Activated B cell treated with CpG ODN at 0.5 μM for 24 hours (primary cell): Measurements from ENCODE around the gene PWWP2B. TPM values are rescaled to one million over a fixed set of nuclear protein-coding genes. Genes with fewer than 3 reads are reported as not detected.
A peak's percentile ranks its signal among the peaks of the same experiment; 100 is the strongest.

Source experiments
- ATAC-seq: fragments of 200-7000 bp; cut with Tn5 transposase; one replicate; pipeline ENCODE4 v1.10.0; 2021; ENCODE audit warnings: low read depth, mild to moderate bottlenecking, moderate library complexity
- CTCF ChIA-PET: fragments of 350-600 bp; sonication (Branson Sonifier 250); formaldehyde crosslinking; loops from one replicate; lab custom pipeline; 2021; ENCODE audit warnings: antibody characterized with exemption; lab: Charles Lee
- POLR2A ChIA-PET: fragments of 350-600 bp; sonication (Branson Sonifier 250); formaldehyde crosslinking; loops from one replicate; lab custom pipeline; 2021; ENCODE audit warnings: antibody characterized with exemption; lab: Charles Lee
- DNase-seq: peaks from one replicate; pipeline ENCODE4 v3.0.0; 2022
- H3K27ac Mint-ChIP-seq: one replicate; pipeline ENCODE4 v1.8.0; 2020; ENCODE audit warnings: mixed read lengths
- H3K27me3 Mint-ChIP-seq: one replicate; pipeline ENCODE4 v1.8.0; 2021; ENCODE audit warnings: mixed read lengths
- H3K36me3 Mint-ChIP-seq: one replicate; pipeline ENCODE4 v1.8.0; 2021; ENCODE audit warnings: low read depth, mixed read lengths
- H3K4me1 Mint-ChIP-seq: one replicate; pipeline ENCODE4 v1.8.0; 2021; ENCODE audit warnings: mixed read lengths
- H3K4me3 Mint-ChIP-seq: one replicate; pipeline ENCODE4 v1.8.0; 2020; ENCODE audit warnings: mild to moderate bottlenecking, mixed read lengths
- H3K9me3 Mint-ChIP-seq: one replicate; pipeline ENCODE4 v1.8.0; 2020; ENCODE audit warnings: mixed read lengths
- intact Hi-C: fragments of 100-400 bp; cut with micrococcal nuclease; formaldehyde crosslinking; loops from one replicate; pipeline ENCODE4 v1.15.1; 2024
- total RNA-seq: library from RNA; stranded (reverse); gene quantifications from 2 replicates; pipeline ENCODE4 v1.2.3, GENCODE V29; 2022
- TF ChIP-seq, protein P1 (sequence below): fragments of 200-600 bp; IDR thresholded peaks from one replicate; pipeline ENCODE4 v1.8.0; 2022; ENCODE audit warnings: antibody characterized with exemption, mild to moderate bottlenecking

PWWP2B gene
- total RNA-seq, 1 donor from 2014 or later: 13.4 TPM

DNA sequence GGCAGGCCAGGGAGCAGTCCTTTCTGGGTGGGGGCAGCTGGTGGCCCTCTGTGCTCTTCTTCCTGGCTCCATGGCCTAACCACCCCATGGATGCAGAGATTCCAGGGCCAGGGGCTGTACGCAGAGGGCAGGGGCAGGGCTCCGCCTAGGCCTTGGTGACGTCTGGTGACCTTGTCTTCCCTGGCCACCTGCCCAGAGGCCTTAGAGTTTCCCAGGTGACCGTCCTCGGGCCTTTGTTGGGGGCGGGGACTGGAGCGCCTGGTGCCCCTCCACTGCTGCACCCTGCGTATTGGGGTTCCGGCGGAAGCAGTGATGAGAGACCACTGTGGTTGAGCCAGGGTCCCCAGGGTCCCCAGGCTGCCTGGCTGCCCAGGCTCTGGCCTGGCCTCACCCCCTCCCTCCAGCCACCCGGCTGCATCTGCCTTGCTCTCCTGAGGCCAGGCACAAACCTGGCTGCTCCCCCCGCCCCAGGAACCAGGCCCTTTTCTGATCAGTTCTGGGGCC, 10.3 kb downstream of the PWWP2B start:
- Mint-ChIP-seq H3K36me3 (peaks cover 31% of the 10 kb centered on the region), H3K4me3 (peak overlapping the region; percentile 19), H3K27ac (peak overlapping the region; percentile 35), H3K4me1 (peaks cover 32% of the 10 kb centered on the region), H3K27me3 (no peaks in the 10 kb centered on the region), H3K9me3 (no peaks in the 10 kb centered on the region)
- TF ChIP-seq, protein P1, sequence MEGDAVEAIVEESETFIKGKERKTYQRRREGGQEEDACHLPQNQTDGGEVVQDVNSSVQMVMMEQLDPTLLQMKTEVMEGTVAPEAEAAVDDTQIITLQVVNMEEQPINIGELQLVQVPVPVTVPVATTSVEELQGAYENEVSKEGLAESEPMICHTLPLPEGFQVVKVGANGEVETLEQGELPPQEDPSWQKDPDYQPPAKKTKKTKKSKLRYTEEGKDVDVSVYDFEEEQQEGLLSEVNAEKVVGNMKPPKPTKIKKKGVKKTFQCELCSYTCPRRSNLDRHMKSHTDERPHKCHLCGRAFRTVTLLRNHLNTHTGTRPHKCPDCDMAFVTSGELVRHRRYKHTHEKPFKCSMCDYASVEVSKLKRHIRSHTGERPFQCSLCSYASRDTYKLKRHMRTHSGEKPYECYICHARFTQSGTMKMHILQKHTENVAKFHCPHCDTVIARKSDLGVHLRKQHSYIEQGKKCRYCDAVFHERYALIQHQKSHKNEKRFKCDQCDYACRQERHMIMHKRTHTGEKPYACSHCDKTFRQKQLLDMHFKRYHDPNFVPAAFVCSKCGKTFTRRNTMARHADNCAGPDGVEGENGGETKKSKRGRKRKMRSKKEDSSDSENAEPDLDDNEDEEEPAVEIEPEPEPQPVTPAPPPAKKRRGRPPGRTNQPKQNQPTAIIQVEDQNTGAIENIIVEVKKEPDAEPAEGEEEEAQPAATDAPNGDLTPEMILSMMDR: no peak
- ChIA-PET POLR2A (interaction anchor here (0.6 to 0.9 kb wide), 2 partner anchors 14 to 39 kb away, joined by 3 read pairs; no protein-coding TSS in a partner anchor), CTCF (interaction anchor here (1.4 kb wide), 1 partner anchor 14 kb away, joined by 3 read pairs; no protein-coding TSS in a partner anchor)
- DNase-seq (no peak), ATAC-seq (peak; percentile 43)
- intact Hi-C loops: no loop called here

DNA sequence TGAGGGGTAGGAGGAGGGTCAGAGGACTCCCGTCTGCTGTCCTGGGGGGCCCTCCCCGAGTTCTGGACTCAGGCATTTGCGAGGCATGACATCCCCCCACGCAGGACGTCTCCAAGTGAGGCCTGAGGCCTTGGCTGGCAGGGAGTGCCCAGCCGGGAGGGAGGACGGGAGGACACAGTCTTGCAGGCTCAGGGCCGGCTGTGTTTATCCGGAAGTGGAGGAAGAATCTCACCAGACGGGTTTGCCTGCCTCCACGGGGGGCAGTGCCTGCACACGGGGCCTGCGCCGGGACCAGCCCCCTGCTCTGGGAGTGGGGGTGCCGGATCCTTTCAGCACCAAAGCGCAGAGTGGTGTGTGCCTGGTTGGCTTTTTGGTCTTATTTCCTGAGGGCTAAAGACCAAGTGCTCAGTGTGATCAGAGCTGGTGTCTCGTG, 10.9 kb downstream of the PWWP2B start:
- intact Hi-C loops: no loop called here
- H3K4me3 Mint-ChIP-seq: peak overlapping the region; percentile 19
- ChIA-PET POLR2A (no interaction called here), CTCF (interaction anchor here (1.4 kb wide), 1 partner anchor 14 kb away, joined by 3 read pairs; no protein-coding TSS in a partner anchor)
- TF ChIP-seq, protein P1: no peak
- ATAC-seq (peak; percentile 53), DNase-seq (no peak)
- no peaks in the 10 kb centered on the region for H3K9me3 Mint-ChIP-seq
- H3K27ac Mint-ChIP-seq: peak overlapping the region; percentile 35
- peaks cover 35% of the 10 kb centered on the region for H3K4me1 Mint-ChIP-seq
- no peaks in the 10 kb centered on the region for H3K27me3 Mint-ChIP-seq
- peaks cover 31% of the 10 kb centered on the region for H3K36me3 Mint-ChIP-seq

DNA sequence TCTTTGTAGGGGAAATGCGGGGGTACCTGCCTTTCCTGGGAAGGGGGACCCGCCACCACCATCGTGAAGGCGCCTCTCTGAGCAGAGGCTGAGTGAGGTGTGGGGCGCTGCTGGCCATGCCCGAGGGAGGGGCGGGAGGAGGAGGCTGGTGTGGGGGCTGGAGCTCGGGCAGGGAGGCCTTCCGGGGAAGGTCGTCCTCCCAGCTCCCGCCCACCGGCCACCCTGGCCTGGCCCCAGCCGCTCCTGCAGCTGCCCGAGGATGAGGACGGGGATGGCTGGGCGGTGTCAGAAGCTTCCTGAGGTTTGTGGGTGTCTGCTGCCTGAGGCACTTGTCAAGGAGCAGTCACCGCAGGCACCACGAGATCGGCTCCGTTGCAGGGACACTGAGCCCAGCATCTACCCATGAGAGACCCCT, 11.4 kb downstream of the PWWP2B start:
- ChIA-PET CTCF (interaction anchor here (1.4 kb wide), 1 partner anchor 13 kb away, joined by 3 read pairs; no protein-coding TSS in a partner anchor), POLR2A (no interaction called here)
- DNase-seq (no peak), ATAC-seq (no peak)
- no peaks in the 10 kb centered on the region for H3K27me3 Mint-ChIP-seq
- intact Hi-C loops: no loop called here
- H3K4me3 Mint-ChIP-seq: no peak overlapping the region
- TF ChIP-seq, protein P1: no peak
- peak overlapping the region; percentile 30 for H3K27ac Mint-ChIP-seq
- H3K4me1 Mint-ChIP-seq: peaks cover 31% of the 10 kb centered on the region
- H3K36me3 Mint-ChIP-seq: peaks cover 30% of the 10 kb centered on the region
- no peaks in the 10 kb centered on the region for H3K9me3 Mint-ChIP-seq

DNA sequence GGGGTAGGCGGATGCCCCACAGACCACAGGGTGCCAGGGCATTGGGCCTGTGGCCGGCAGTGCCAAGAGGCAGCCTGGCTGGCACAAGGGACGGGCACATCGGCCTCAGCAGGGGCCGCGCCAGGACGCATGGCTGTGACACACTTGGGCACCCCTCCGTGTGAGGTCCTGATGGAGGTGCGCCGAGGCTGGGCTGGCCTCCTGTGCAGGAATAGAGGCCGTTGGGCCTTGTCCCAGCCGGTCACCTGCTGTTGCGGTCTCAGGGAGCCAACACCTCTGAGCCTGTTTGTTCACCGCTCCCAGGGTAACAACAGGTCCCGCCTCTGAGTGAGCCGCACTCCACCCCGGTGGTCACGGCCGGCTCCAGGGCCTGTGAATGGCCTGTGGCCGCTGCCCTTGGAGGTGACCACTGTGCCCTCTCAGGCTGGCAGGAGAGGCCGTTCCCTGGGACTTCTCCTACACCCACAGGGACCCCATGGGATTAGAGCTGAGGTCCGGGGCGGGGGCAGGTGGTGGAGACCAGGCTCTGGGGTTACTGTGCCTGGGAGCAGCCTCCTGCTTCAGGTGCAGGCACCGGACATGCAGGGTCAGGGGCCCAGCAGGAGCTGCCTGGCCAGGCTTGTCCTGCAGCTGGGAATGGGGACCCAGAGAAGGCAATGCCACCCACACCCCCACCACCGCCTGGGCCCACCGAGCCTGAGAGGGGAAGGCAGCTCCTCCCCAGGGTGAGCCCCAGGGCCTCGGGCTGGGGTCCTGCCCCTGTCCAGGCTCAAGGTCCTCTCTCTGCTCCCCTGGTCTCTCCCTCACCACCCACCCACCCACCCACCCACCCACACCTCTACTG, 12.0 kb downstream of the PWWP2B start:
- Mint-ChIP-seq H3K27me3 (no peaks in the 10 kb centered on the region), H3K4me1 (peaks cover 31% of the 10 kb centered on the region), H3K27ac (no peak overlapping the region), H3K36me3 (peaks cover 29% of the 10 kb centered on the region), H3K4me3 (no peak overlapping the region), H3K9me3 (no peaks in the 10 kb centered on the region)
- intact Hi-C loops: no loop called here
- ATAC-seq (no peak), DNase-seq (no peak)
- TF ChIP-seq, protein P1: no peak
- ChIA-PET CTCF (no interaction called here), POLR2A (no interaction called here)

DNA sequence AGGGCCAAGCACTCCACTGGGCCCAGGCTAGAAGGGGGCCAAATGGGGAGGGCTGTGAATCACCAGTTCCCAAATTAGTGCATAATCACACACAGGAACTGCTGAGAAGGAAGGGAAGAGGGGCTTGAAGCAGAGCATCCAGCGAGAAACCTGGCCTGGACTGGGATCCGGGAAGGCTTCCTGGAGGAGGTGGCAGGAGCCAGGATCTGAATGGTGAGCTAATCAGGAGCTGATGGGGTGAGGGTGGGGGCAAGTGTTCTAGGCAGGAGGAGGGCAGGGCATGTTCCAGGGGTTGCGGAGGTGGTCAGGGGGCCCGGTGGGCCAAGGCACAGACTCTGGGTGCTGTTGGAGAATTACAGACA, 12.6 kb downstream of the PWWP2B start:
- Mint-ChIP-seq H3K4me3 (no peak overlapping the region), H3K4me1 (peaks cover 31% of the 10 kb centered on the region), H3K36me3 (peaks cover 29% of the 10 kb centered on the region), H3K27me3 (no peaks in the 10 kb centered on the region), H3K9me3 (no peaks in the 10 kb centered on the region), H3K27ac (no peak overlapping the region)
- TF ChIP-seq, protein P1: no peak
- ChIA-PET POLR2A (interaction anchor here (0.6 to 0.8 kb wide), 2 partner anchors 13 to 238 kb away, joined by 3 to 8 read pairs; no protein-coding TSS in a partner anchor), CTCF (no interaction called here)
- no peak for DNase-seq
- intact Hi-C loops: no loop called here
- no peak for ATAC-seq
